ENCODE results near the gene FRS2.

- TF ChIP-seq CTCF (IDR thresholded peaks at IDR 0.05) (no peak), POLR2A (IDR thresholded peaks at IDR 0.05) (no peak)
These were observed 140.5 kb downstream of the FRS2 start, which contains the start of gene LRRC10 for GRCh38 chr12:69610729-69611128.
